ENCODE results near the gene NKX6-2.
"Not testable (repeated sequence)": the region's sequence is repeated elsewhere in the genome, so short reads cannot be mapped to it uniquely, and the experiment has no call there.

NKX6-2 gene

GRCh38 chr10:132777441-132777840, 8.5 kb downstream of the NKX6-2 start:
- no peak for DNase-seq

- no peak for DNase-seq
Observed at GRCh38 chr10:132776821-132777220, 9.1 kb downstream of the NKX6-2 start.

GRCh38 chr10:132776186-132776585, 9.8 kb downstream of the NKX6-2 start:
- no peak for DNase-seq

GRCh38 chr10:132774902-132775863, 10.8 kb downstream of the NKX6-2 start:
- no peak for DNase-seq

GRCh38 chr10:132774181-132774901, 11.6 kb downstream of the NKX6-2 start:
- no peak for DNase-seq

- DNase-seq, result not testable (repeated sequence)
Observed at GRCh38 chr10:132772816-132773215, 13.1 kb downstream of the NKX6-2 start.

GRCh38 chr10:132770061-132771021, 15.6 kb downstream of the NKX6-2 start:
- no peak for DNase-seq

- no peak for DNase-seq
Observed at GRCh38 chr10:132768346-132769248, 17.4 kb downstream of the NKX6-2 start.

- no peak for DNase-seq
Observed at GRCh38 chr10:132766291-132766690, 19.7 kb downstream of the NKX6-2 start.

GRCh38 chr10:132765435-132765834, 20.5 kb downstream of the NKX6-2 start:
- DNase-seq, result no peak

GRCh38 chr10:132764108-132764507, 21.8 kb downstream of the NKX6-2 start:
- DNase-seq, result no peak

GRCh38 chr10:132763545-132763944, 22.4 kb downstream of the NKX6-2 start:
- no peak for DNase-seq

- peak; percentile 12 to 21 for DNase-seq
Observed at GRCh38 chr10:132762267-132762666, 23.7 kb downstream of the NKX6-2 start.

- no peak for DNase-seq
Observed at GRCh38 chr10:132761395-132762060, 24.4 kb downstream of the NKX6-2 start.

GRCh38 chr10:132758865-132759264, 27.1 kb downstream of the NKX6-2 start:
- DNase-seq, result no peak

GRCh38 chr10:132757171-132757570, 28.8 kb downstream of the NKX6-2 start:
- no peak for DNase-seq

GRCh38 chr10:132756591-132756990, 29.4 kb downstream of the NKX6-2 start:
- no peak for DNase-seq

- no peak for DNase-seq
Observed at GRCh38 chr10:132755166-132755711, 30.7 kb downstream of the NKX6-2 start.

GRCh38 chr10:132754071-132754470, 31.9 kb downstream of the NKX6-2 start:
- no peak for DNase-seq

GRCh38 chr10:132753596-132753995, 32.4 kb downstream of the NKX6-2 start:
- no peak for DNase-seq

GRCh38 chr10:132752961-132753360, 33.0 kb downstream of the NKX6-2 start:
- DNase-seq, result no peak

Measured in activated CD4-positive, alpha-beta T cell treated with anti-CD3 and anti-CD28 coated beads for 4 hours (primary cell).